NCI-H82 (cell line): ENCODE data around the gene NUMA1.

Experiments used
- DNase-seq: peaks from one replicate; lab custom pipeline; 2025; lab: John Stamatoyannopoulos, UW

The NUMA1 gene, protein sequence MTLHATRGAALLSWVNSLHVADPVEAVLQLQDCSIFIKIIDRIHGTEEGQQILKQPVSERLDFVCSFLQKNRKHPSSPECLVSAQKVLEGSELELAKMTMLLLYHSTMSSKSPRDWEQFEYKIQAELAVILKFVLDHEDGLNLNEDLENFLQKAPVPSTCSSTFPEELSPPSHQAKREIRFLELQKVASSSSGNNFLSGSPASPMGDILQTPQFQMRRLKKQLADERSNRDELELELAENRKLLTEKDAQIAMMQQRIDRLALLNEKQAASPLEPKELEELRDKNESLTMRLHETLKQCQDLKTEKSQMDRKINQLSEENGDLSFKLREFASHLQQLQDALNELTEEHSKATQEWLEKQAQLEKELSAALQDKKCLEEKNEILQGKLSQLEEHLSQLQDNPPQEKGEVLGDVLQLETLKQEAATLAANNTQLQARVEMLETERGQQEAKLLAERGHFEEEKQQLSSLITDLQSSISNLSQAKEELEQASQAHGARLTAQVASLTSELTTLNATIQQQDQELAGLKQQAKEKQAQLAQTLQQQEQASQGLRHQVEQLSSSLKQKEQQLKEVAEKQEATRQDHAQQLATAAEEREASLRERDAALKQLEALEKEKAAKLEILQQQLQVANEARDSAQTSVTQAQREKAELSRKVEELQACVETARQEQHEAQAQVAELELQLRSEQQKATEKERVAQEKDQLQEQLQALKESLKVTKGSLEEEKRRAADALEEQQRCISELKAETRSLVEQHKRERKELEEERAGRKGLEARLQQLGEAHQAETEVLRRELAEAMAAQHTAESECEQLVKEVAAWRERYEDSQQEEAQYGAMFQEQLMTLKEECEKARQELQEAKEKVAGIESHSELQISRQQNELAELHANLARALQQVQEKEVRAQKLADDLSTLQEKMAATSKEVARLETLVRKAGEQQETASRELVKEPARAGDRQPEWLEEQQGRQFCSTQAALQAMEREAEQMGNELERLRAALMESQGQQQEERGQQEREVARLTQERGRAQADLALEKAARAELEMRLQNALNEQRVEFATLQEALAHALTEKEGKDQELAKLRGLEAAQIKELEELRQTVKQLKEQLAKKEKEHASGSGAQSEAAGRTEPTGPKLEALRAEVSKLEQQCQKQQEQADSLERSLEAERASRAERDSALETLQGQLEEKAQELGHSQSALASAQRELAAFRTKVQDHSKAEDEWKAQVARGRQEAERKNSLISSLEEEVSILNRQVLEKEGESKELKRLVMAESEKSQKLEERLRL (N-terminal part only)

DNA sequence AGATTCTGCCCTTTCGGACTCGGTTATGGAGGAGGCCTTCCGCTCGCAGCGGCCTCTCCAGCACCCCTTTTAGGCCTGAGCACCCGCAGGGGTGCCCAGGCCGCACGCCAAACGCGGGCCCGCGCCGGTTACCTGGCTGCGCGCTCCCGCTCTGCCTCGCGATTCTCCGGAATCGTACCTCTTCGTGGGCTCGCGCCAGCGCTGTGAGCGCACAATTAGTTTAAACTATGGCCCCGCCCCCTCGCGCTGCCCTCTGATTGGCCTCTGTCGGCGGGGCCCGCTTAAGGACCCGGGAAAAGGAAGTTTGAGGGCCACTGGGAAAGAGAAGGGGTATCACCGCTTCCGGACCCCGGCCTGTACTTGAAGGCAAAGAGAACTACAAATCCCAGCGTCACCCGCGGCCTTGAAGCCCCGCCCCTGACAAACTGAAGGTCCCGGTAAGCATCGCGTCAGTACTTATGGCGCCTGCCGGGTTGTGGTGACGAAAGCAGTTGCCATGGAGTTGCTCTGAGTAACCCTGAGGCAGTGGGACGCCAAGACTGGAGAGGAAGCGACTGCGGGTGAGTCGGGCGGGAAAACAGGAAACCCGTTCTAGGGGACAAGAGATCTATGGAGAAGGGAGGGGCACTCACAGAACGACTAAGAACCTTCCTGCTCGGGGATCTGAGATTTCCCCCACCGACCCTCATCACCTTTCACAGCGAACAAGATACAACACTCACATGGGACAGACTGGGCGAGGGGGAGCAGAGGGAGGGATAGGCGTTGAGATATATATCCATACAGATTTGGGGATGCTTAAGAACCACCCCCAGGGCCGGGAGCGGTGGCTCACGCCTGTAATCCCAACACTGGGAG, at the start of gene NUMA1, which contains the start of gene LRRC51:
NUMA1 (minus strand) TSS at position 217 of the 858 bp plus-strand sequence. CDS start 44,599 bp downstream, outside the sequence.
LRRC51 (plus strand) TSS at position 525 of the 858 bp plus-strand sequence. CDS start 8,234 bp downstream, outside the sequence.
- DNase-seq = peak; percentile 100

DNA sequence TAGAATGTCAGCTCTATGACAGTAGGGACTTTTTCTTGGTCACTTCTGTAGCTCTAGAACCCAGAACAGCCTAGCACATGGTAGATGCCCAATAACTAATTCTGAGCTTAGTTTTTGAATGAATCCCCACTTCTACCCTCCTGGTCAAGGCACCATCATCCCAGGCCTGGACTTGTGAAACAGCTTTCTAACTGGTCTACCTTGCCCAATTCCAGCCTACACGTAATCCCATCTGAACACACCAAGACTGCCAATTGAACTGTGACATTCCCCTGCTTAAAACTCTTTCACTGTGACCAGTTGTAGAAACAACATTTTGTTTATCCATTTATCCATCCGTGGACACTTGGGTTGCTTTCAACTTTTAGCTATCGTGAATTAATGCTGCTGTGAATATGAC, 49.0 kb upstream of the NUMA1 start:
- no peak for DNase-seq

DNA sequence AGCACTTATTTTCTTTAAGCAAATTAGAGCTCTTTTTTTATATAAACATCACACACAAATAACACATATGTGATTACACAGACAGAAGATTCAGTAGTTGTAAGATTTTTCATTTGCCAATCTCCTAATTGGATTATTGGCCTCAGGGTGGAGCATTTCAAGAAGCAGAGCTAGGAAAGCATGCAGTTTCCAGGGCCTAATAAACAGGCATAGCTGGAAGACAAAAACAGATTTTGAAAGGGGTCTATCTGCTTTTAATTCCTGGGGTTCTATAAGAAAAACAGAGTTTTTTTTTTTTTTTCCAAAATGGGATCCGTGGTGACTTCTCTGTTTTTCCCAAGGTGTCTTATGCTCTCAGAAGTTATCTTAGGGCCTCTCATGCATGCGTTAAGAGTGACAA, 47.6 kb upstream of the NUMA1 start:
- peak; percentile 4 for DNase-seq

DNA sequence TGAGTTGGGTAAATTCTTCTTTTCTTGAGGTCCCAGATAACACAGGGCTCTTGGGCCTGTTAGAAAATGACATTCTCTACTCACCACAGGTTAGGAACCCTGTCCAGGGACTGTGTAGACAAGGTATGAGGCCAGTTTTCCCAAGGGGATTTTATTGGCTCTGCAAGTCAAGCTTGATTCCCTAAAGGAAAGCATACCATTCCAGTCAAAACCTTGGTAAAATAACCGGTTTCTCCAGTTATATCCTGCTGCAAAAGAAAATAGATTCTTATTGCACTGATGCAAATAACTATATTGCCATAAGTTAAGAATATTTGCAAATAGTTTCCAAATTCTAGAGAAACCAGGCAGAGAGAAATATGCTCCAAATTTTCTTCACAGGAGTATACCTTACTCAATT, 45.6 kb upstream of the NUMA1 start:
- DNase-seq = no peak

DNA sequence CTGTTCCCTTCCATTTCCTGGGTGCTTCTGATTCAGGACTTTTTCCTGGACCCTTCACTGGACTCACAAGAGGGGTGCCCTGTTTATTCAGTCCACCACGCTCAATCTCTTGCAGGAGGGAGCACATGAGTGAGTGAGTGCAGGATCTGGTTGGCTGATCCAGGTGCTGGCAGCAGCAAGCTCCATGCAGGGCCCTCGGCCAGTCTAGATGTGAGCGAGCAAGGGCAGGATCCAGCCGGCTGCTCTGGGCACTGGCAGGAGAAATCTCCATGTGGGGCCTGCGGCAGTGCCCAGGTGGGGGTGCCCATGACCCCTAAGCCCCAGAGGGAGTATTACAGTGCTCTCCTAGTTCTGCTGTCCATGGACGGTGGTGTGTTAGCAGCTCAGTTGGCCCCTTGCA, 43.7 kb upstream of the NUMA1 start:
- DNase-seq = no peak

DNA sequence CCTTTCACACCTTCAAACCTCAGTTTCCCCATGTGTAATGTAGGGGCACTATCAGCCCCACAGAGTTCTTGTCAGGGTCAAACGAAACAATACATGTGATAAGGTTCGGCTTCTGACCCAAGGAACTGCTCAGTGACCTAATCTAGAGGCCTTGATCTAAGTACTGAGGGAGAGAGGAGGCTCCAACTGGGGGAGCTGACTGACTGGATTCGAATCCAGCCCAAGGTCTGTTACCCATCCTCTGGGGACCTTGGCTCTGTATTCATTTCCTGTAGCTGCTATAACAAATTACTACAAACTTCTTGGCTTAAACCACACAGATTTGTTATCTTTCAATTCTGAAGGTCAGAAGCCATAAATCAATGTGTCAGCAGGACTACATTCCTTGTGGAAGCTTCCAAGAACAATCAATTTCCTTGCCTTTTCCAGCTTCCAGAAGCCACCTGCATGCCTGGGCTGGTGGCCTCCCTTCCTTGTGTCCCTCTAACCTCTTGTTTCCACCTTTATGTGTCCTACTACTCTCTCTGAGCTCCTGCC, 42.8 kb upstream of the NUMA1 start:
- DNase-seq = no peak

DNA sequence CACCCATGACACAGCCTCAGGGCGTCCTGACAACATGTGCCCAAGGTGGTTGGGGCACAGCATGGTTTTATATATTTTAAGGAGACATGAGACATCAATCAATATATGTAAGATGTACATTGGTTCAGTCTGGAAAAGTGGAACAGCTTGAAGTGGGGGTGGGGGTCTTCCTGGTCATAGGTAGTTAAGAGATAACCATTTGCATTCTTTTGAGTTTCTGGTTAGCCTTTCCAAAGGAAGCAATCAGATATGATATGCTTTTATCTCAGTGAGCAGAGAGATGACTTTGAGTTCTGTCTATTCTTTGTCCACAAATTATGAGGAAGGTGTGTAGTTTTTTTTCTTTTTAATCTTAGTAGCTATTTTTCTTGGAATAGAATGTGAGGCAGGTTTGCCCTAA, 42.3 kb upstream of the NUMA1 start:
- no peak for DNase-seq

DNA sequence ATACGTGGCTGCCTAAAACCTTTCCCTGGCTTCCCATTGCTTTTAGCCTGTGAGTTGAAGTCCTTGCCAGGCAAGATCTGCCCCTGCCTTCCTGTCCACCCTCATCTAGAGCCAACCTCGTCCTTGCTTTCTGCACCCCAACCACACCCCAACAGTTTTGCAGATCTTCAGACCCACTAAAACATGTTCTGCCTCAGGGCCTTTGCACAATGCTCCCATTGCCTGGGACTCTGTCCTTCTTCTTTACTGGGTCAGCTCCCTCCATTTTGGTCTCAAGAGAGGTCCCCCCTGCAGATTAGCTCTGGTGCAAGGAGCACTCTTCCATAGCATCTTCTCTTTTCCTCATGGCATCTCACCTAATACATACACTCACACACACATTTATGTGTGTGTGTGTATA, 40.6 kb upstream of the NUMA1 start:
- no peak for DNase-seq

DNA sequence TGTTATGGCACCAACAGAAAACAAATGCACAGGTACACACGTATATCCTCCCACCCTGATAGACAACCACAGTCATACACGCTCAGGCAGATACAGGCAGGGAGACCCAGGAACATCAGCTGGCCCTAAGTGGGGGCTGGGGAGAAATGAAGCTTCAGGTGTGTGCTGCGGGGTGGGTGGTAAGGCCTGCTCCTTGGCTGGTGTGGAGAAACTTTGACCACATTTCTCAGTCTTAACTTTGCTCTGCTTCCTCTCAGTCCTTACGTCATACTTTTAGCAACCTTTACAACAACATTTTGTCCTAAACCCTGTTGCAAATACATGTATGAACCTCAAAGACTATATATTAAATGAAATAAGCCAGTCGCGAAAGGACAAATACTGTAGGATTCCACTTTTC, 38.9 kb upstream of the NUMA1 start:
- DNase-seq = peak; percentile 26

DNA sequence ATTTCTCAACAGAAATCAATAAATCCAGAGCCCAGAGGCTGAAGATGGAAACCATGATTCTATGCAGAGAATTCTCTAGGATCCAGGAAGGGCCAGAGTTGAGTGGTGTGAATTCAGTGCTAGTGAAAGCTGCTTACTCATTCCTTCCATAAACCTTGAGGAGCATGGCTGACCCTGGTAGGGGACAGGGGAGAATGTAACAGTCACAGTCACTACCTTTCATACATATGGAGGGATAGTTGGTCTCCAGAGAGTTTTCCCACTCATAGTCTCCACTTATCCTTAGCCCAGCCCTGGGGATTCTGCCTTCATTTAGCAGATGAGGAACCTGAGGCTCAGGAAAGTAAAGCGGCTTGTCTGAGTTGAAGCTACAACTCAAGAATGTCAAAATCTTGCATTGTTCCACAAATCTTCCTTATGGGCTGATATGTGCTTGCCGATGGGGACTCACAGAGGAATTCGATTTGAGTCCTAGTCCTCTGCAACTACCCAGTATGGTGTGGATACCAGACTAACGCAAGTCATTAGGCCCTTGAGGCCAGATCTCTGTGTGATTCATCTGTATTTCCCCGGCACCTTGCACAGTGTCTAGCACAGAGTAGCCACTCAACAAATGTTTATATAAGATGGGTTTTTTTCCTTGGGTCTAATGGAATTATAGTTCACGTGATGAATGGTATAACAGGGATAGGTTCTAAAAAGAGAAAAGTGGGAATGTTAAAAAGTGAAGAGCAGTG, 35.8 kb upstream of the NUMA1 start:
- DNase-seq = no peak

DNA sequence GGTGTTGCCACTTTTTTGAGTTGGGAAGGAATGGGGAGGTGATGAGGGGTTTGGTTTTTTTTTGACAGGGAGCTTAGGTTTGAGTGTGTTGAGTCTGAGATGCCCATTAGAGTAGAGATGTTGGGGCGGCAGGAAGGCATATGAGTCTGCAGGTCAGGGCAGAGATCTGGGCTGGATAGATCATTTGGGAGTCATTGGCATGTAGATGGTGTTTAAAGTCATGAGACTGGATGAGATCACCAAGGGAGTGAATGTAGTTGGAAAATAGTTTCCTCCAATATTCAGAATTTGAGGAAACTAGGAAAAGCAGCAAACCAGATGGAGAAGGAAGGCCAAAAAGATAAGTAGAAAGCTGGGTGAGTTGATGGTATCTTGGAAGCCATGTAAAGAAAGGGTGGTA, 34.2 kb upstream of the NUMA1 start:
- DNase-seq = no peak

DNA sequence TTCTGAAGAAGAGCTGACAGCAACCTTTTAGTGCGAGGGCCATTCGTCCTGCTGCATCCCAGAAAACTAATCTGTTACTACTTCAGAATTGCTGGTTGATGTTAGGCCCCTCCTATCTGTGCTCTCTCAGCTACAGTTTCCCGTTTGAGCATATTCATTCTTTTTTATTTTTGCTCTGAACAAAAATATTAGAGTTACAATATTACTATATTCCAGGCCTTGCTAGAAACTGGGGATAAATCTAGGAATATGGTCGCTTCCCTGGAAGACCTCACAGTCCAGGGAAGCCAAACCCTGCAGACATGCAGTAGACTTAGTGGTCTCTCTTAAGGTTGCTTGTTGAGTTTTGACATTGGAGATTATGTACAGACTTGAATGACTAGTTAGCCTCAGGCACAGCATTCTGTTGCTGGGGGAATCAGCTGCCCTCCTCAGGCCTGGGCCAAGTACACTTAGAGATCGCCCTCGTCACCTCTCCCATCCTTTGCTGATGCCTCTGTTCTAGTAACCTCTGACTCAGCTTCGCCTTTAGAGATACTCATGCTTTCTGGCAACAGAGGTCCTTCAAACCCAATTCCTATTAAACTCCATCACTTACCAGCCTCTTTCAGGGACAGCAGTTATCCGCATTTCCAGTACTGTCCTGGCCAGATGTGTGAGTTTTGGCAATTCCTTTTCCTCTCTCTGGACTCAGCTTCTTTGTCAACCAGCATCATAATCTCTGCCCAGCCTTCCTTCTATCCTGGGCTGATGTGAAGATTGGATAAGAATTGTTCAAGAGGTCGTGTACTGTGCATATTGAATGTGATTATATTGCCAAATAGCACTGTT, 32.9 kb upstream of the NUMA1 start:
- DNase-seq = no peak

DNA sequence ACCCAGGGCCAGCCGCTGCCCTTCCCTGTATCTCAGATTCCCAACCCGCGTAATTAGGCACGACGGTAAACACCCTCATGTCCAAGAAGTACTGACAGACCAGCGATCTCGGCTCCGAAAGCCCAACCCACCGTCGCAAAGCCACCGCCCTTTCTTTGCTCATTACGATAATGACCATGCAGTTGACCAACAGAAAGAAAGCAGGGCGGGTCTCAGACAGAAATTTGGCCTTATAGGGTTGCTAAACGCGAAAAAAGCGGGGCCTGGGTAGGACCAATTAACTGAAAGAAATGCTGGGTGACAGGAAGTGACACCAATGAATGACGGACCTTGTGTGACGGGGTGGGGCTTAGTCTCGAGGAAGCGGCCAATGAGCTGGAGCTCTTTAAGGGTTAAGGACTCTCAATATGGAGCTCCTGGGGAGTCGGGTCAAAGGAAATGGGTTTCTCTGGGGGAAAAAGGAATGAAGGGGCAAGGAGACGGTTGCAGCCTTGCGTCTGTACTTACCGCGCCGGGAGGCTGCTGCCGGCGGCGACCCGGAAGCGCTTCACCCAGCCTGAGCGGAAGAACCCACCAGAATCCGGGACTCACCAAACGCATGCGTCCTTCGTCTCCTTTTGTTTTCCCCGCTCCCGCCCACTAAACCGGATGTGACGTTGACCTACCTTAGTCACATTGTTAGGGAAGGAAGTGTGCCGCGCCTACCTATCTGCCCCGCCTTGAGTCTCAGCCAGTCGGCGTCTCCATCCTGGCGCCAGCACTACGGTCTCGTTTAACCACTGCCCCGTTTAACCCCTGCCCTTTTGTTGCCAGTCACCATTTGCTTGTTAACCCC, 32.0 kb upstream of the NUMA1 start, which contains the start of gene ANAPC15:
ANAPC15 (minus strand) TSS at position 553 of the 835 bp plus-strand sequence. CDS start 1,419 bp downstream, outside the sequence.
- peak; percentile 99 for DNase-seq

DNA sequence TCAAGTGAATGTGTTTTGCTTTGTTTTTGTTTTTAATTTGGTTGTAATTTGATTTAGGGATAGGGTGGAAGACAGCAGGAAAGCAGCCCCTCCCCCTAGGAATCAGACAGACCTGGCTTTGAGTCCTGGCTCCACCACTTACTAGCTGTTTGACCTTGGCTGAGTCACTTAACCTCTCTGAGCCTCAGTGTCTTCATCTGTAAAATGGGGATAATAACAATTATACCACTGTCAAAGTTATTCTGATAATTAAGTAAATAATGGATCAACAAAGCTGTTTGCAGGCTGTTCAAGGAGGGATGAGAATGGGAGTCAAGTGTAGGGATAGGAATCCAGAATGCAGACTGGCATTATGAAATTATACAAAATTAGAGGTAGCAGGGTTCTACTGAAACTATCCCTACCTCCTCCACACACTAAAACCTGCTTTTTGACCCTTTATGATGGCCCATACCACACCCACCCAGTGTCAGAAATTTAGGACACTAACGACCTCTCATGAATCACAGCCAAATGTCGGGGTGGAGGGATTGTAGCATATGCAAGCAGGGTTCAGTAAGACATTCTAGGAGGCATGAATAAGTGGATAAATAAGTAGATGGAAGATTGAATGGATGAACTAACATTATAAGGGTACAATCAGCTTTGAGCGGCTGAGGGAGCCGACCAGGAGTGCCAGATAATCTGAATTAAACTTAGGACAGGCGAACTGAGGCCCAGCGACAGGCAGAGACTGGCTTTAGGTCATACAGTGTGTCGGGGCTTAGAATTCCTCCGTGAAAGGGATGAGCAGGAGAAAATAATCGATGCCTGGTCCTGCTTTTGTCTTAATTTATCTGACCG, 31.2 kb upstream of the NUMA1 start:
- DNase-seq = no peak

DNA sequence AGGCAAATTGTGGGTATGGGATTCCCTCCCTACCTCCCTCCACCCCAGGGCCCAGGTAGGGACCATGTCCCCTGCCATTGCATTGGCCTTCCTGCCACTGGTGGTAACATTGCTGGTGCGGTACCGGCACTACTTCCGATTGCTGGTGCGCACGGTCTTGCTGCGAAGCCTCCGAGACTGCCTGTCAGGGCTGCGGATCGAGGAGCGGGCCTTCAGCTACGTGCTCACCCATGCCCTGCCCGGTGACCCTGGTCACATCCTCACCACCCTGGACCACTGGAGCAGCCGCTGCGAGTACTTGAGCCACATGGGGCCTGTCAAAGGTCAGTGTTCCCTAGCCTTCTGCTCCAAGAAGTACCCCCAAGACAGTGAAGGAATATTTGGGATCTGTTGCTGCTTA, 25.5 kb upstream of the NUMA1 start, which contains the start of gene TOMT:
TOMT (plus strand) TSS at position 37 of the 400 bp plus-strand sequence; CDS start at position 65, 28 bp downstream.
- no peak for DNase-seq

DNA sequence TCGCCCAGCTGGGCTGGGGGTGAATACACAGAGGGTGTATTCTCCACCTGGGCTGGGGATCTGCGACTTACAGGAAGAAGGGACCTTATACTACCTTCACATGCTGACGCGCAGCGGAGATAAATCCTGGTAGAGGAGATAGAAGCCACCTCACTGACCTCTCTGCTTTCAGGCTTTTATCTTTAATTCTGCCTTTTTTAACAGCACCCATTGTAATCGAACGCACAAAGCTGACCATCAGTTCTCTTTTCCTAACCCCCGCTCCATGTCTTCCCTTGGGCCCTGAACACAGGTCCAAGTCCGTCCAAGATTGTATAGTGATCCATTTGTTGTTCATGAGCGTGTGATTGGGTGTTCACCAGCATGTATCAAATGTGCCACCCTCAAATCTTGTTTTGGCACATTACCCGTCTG, 23.4 kb upstream of the NUMA1 start:
- DNase-seq = no peak
